Measurements from ENCODE around the gene ANTXR2. TPM values are rescaled to one million over a fixed set of nuclear protein-coding genes. Genes with fewer than 3 reads are reported as not detected.
"Not testable (repeated sequence)": the region's sequence is repeated elsewhere in the genome, so short reads cannot be mapped to it uniquely, and the experiment has no call there.

ANTXR2 gene
- total and polyA plus RNA-seq, 12 donors = 9.9 to 68.4 (median 49.2) TPM

DNA sequence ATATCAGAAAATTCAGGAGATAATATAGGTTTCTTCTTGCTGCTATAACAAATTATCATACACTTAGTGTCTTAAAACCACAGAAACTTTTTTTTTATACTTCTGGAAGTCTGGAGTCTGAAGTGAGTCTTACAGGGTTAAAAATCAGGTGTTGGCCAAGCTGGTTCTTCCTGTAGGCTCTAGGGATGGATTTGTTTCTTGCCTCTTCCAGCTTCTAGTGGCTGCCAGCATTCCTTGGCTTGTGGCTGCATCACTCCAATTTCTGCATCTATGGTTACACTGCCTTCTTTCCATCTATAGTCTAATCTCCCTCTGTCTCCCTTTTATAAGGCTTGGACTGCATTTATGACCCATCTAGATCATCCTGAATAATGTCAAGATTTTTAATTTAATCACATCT is 68.7 kb downstream of the ANTXR2 start:
- TF ChIP-seq, protein P1, sequence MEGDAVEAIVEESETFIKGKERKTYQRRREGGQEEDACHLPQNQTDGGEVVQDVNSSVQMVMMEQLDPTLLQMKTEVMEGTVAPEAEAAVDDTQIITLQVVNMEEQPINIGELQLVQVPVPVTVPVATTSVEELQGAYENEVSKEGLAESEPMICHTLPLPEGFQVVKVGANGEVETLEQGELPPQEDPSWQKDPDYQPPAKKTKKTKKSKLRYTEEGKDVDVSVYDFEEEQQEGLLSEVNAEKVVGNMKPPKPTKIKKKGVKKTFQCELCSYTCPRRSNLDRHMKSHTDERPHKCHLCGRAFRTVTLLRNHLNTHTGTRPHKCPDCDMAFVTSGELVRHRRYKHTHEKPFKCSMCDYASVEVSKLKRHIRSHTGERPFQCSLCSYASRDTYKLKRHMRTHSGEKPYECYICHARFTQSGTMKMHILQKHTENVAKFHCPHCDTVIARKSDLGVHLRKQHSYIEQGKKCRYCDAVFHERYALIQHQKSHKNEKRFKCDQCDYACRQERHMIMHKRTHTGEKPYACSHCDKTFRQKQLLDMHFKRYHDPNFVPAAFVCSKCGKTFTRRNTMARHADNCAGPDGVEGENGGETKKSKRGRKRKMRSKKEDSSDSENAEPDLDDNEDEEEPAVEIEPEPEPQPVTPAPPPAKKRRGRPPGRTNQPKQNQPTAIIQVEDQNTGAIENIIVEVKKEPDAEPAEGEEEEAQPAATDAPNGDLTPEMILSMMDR (IDR thresholded peaks at IDR 0.05) = no peak
- no peak for ATAC-seq

GRCh38 chr4:80002559-80002958 is 70.5 kb downstream of the ANTXR2 start:
- DNase-seq; H3K4me3 ChIP-seq; H3K27me3 ChIP-seq; H3K27ac ChIP-seq; intact Hi-C loops (cut with DNase I); ATAC-seq: not testable (repeated sequence)
- Histone ChIP-seq H3K36me3 (peaks cover 0 to 27% (median under 1%) of the 10 kb centered on the region in 9 donors), H3K9me3 (peaks cover 0 to 24% (median 11%) of the 10 kb centered on the region in 11 donors), H3K4me1 (peaks cover 3 to 23% (median 16%) of the 10 kb centered on the region in 9 donors)
- 100% methylated on average over 1 of the region's 1 CpG; no CpG with 5 or more reads in 1 of the 2 donors for WGBS, 2 donors

More for the DNA sequence above, 68.7 kb downstream of the ANTXR2 start:
- Histone ChIP-seq H3K27me3 (no peaks in the 10 kb centered on the region), H3K9me3 (peaks cover 0 to 24% (median 11%) of the 10 kb centered on the region in 11 donors), H3K36me3 (peaks cover 0 to 40% (median 9%) of the 10 kb centered on the region in 9 donors), H3K4me3 (no peak overlapping the region), H3K4me1 (peaks cover 3 to 32% (median 15%) of the 10 kb centered on the region in 9 donors), H3K27ac (no peak overlapping the region)
- intact Hi-C loops (cut with DNase I) = no loop called here
- no peak for DNase-seq

- H3K27me3 ChIP-seq; intact Hi-C loops (cut with DNase I); H3K27ac ChIP-seq; DNase-seq; H3K4me3 ChIP-seq; ATAC-seq: not testable (repeated sequence)
- Histone ChIP-seq H3K9me3 (peaks cover 0 to 14% (median 2%) of the 10 kb centered on the region in 11 donors), H3K4me1 (peaks cover 0 to 16% (median 4%) of the 10 kb centered on the region in 9 donors), H3K36me3 (peaks cover 0 to 17% (median 0%) of the 10 kb centered on the region in 9 donors)
- WGBS, 2 donors = 77 to 83% methylated on average over 3 of the region's 3 CpGs
Observed at GRCh38 chr4:79999048-79999447, 74.0 kb downstream of the ANTXR2 start.

- WGBS, 2 donors = 80 to 96% methylated on average over 1 of the region's 1 CpG
- intact Hi-C loops (cut with DNase I) = no loop called here
- H3K4me3 ChIP-seq = no peak overlapping the region
- DNase-seq (no peak), ATAC-seq (no peak)
- peaks cover 0 to 7% (median 0%) of the 10 kb centered on the region in 11 donors for H3K9me3 ChIP-seq
- H3K27me3 ChIP-seq = no peaks in the 10 kb centered on the region
- no peak overlapping the region for H3K27ac ChIP-seq
- peaks cover 0 to 16% (median 4%) of the 10 kb centered on the region in 9 donors for H3K4me1 ChIP-seq
- TF ChIP-seq, protein P1 (IDR thresholded peaks at IDR 0.05) = no peak
- peaks cover 0 to 11% (median 0%) of the 10 kb centered on the region in 9 donors for H3K36me3 ChIP-seq
Observed at GRCh38 chr4:79998201-79998600, 74.8 kb downstream of the ANTXR2 start.

- WGBS, 2 donors = 39% methylated on average over 2 of the region's 2 CpGs
- DNase-seq (no peak), ATAC-seq (no peak)
- Histone ChIP-seq H3K4me3 (no peak overlapping the region), H3K36me3 (peaks cover 0 to 11% (median 0%) of the 10 kb centered on the region in 9 donors), H3K4me1 (peaks cover 0 to 16% (median 4%) of the 10 kb centered on the region in 9 donors), H3K9me3 (peaks cover 0 to under 1% (median 0%) of the 10 kb centered on the region in 11 donors), H3K27ac (no peak overlapping the region), H3K27me3 (no peaks in the 10 kb centered on the region)
- intact Hi-C loops (cut with DNase I) = no loop called here
- TF ChIP-seq, protein P1 (IDR thresholded peaks at IDR 0.05) = no peak
Observed at GRCh38 chr4:79996851-79997250, 76.2 kb downstream of the ANTXR2 start.

All from heart right ventricle (tissue), 16 donors.